Endothelial cell (in vitro differentiated cells): Measurements from ENCODE around the gene ARHGAP24. TPM values are rescaled to one million over a fixed set of nuclear protein-coding genes. Genes with fewer than 3 reads are reported as not detected.

ENCODE experiments used
- DNase-seq: peaks from one replicate; pipeline ENCODE4 v3.0.0; 2021; ENCODE audit warnings: low spot score
- H3K27ac Mint-ChIP-seq: one replicate; pipeline ENCODE4 v1.8.0; 2021; ENCODE audit warnings: mixed read lengths, inconsistent platforms; ENCODE audit not compliant: unreplicated experiment
- H3K27me3 Mint-ChIP-seq: one replicate; pipeline ENCODE4 v1.8.0; 2021; ENCODE audit warnings: mild to moderate bottlenecking, moderate library complexity, mixed read lengths, inconsistent platforms; ENCODE audit not compliant: unreplicated experiment
- H3K36me3 Mint-ChIP-seq: one replicate; pipeline ENCODE4 v1.8.0; 2021; ENCODE audit warnings: mild to moderate bottlenecking, low read depth, mixed read lengths, inconsistent platforms; ENCODE audit not compliant: unreplicated experiment
- H3K4me1 Mint-ChIP-seq: one replicate; pipeline ENCODE4 v1.8.0; 2021; ENCODE audit warnings: mild to moderate bottlenecking, mixed read lengths, inconsistent platforms; ENCODE audit not compliant: unreplicated experiment
- H3K4me3 Mint-ChIP-seq: one replicate; pipeline ENCODE4 v1.8.0; 2021; ENCODE audit warnings: mild to moderate bottlenecking, mixed read lengths, inconsistent platforms; ENCODE audit not compliant: unreplicated experiment
- H3K9me3 Mint-ChIP-seq: one replicate; pipeline ENCODE4 v1.8.0; 2021; ENCODE audit warnings: mixed read lengths, inconsistent platforms; ENCODE audit not compliant: unreplicated experiment
- total RNA-seq: library from RNA; stranded (reverse); fragmentation: NEBNext Ultra II Directional; extraction: Animal tissue kit (Norgen Biotek cat#: 25700); gene quantifications from one replicate; pipeline ENCODE4 v1.2.1, GENCODE V29; 2021; ENCODE audit not compliant: unreplicated experiment
- TF ChIP-seq, protein P1 (sequence below): fragments of 200-600 bp; sonication (generic); IDR thresholded peaks from one replicate; pipeline ENCODE4 v1.5.0; 2021; ENCODE audit warnings: antibody characterized with exemption; ENCODE audit not compliant: unreplicated experiment

ARHGAP24 gene
- total RNA-seq, 1 donor from 2014 or later: 5.0 TPM

DNA sequence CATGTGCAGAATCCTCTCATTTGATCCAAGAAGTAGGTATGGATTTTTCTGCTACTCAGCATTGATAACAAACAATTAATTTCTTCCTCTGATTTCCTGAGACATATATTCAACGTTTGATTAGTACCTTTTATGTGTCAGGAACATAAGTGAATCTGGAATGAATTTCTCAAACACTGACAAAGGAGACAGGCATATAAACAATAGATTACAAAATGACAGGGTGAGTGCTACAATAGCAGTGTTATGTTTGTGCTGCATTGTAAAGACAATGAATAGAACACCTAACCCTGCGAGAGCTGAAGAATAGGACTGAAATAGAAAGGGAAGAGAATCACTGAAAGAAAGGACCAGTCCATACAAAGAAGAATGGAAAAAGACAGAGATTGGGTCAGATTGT lies 52.9 kb downstream of the ARHGAP24 start:
- H3K4me1 Mint-ChIP-seq: peaks cover 3% of the 10 kb centered on the region
- no peaks in the 10 kb centered on the region for H3K9me3 Mint-ChIP-seq
- TF ChIP-seq, protein P1, sequence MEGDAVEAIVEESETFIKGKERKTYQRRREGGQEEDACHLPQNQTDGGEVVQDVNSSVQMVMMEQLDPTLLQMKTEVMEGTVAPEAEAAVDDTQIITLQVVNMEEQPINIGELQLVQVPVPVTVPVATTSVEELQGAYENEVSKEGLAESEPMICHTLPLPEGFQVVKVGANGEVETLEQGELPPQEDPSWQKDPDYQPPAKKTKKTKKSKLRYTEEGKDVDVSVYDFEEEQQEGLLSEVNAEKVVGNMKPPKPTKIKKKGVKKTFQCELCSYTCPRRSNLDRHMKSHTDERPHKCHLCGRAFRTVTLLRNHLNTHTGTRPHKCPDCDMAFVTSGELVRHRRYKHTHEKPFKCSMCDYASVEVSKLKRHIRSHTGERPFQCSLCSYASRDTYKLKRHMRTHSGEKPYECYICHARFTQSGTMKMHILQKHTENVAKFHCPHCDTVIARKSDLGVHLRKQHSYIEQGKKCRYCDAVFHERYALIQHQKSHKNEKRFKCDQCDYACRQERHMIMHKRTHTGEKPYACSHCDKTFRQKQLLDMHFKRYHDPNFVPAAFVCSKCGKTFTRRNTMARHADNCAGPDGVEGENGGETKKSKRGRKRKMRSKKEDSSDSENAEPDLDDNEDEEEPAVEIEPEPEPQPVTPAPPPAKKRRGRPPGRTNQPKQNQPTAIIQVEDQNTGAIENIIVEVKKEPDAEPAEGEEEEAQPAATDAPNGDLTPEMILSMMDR: no peak
- H3K36me3 Mint-ChIP-seq: no peaks in the 10 kb centered on the region
- no peaks in the 10 kb centered on the region for H3K27me3 Mint-ChIP-seq
- H3K27ac Mint-ChIP-seq: no peak overlapping the region
- no peak for DNase-seq
- no peak overlapping the region for H3K4me3 Mint-ChIP-seq

DNA sequence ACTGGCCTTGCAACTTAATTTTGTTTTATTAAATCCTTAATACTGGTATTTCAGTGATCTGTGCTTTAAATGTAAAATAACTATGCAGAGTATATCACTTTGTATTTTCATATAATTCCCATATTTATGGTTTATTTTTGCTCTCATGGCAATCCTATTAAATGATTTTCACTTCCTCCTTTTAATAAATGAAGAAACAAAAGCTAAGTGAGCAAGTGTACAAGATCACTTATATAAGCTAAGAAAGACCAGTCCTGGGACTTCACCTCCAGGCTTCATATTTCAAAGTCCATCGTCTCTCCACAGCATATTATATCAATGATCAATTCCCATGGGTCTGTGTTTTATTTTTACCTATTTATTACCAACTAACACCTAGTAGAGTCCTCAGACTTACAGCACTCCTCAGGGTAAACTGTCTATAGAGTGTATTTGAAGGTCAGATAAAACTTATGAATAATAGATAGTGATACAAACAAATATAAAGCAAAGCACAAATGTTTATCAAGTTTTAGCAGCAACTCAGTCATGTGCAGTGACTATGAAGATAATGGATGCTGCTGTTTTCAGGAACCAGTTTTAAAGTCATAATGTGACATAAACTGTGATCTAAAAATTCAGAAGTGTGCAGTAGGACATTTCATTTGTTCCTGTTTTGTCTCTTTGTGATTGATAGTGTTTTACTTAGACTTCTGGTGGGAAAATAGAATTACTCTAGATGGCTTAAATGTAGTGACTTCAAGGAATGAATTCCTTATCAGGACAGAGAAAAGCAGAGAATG lies 56.8 kb downstream of the ARHGAP24 start:
- Mint-ChIP-seq H3K27ac (no peak overlapping the region), H3K4me1 (peaks cover 3% of the 10 kb centered on the region)
- TF ChIP-seq, protein P1: no peak

DNA sequence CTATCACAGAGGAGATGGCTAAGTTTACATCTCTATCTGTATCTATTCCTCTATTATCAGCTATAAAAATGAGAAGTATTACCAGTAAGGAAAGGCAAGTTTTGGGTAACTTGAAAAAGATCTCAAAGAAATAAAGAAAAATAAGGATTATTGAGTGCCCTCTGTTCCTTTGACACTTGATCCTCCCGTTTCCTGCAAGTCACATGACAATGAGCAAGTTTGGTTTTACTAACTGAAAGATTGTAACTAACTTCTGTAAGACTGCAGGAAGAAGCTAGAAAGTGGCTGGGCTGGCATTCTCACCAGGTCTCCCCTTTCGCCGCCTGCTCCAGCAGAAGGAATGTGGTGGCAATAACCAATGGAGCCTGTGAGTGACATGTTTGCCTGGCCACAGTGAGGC lies 59.2 kb downstream of the ARHGAP24 start:
- Mint-ChIP-seq H3K4me1 (no peaks in the 10 kb centered on the region), H3K9me3 (no peaks in the 10 kb centered on the region), H3K4me3 (no peak overlapping the region), H3K27ac (no peak overlapping the region), H3K36me3 (no peaks in the 10 kb centered on the region), H3K27me3 (no peaks in the 10 kb centered on the region)
- no peak for DNase-seq
- TF ChIP-seq, protein P1: no peak

More for the DNA sequence above, 56.8 kb downstream of the ARHGAP24 start:
- H3K4me3 Mint-ChIP-seq: no peak overlapping the region
- DNase-seq: no peak
- no peaks in the 10 kb centered on the region for H3K9me3 Mint-ChIP-seq
- H3K27me3 Mint-ChIP-seq: no peaks in the 10 kb centered on the region
- no peaks in the 10 kb centered on the region for H3K36me3 Mint-ChIP-seq

DNA sequence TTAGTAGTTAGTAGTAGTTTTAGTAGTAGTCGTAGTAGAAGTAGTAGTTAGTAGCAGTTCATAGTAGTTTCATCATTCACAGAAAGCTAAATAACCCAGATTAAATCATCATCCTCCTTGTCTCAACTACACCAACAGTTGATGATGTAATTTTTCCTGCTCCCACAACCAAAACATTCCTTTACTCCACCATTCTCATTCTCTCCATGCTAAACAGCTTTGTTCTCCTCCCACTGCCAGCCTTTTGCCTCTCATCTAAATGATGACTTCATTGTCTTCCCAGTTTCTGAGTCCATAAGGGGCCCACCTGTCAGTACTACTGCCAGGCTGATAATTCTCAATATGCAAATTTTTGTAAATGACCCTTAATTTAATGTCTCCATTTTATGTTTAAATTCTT lies 68.9 kb downstream of the ARHGAP24 start:
- Mint-ChIP-seq H3K36me3 (no peaks in the 10 kb centered on the region), H3K4me3 (no peak overlapping the region), H3K27me3 (no peaks in the 10 kb centered on the region), H3K9me3 (no peaks in the 10 kb centered on the region), H3K27ac (no peak overlapping the region), H3K4me1 (peaks cover 3% of the 10 kb centered on the region)
- TF ChIP-seq, protein P1: no peak
- no peak for DNase-seq

DNA sequence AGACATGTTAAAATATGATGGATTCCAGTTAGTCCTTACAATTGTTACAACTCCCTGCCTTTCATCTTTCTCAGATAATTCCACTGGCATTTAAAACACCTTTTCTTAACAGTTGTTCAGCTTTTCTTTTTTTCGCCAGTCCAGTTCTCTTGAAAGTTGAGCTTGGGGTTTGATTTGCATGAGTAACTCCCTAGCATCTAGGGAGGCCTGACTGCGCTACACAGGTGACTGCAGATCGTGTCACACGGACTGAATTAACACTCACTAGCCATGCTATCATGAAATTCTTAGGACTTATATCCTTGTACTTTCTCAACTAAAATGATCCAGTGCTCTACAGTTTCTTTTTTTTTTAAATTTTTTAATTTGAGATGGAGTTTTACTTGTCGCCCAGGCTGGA lies 69.8 kb downstream of the ARHGAP24 start:
- TF ChIP-seq, protein P1: no peak
- Mint-ChIP-seq H3K4me3 (no peak overlapping the region), H3K27me3 (no peaks in the 10 kb centered on the region), H3K36me3 (no peaks in the 10 kb centered on the region), H3K27ac (no peak overlapping the region), H3K4me1 (peaks cover 3% of the 10 kb centered on the region), H3K9me3 (no peaks in the 10 kb centered on the region)
- no peak for DNase-seq
